Muscle layer of duodenum (tissue), 2 donors: ENCODE results near the gene CCDC159.
"Not testable (repeated sequence)": the region's sequence is repeated elsewhere in the genome, so short reads cannot be mapped to it uniquely, and the experiment has no call there.

ENCODE experiments used
- H3K27ac ChIP-seq: one replicate; pipeline ENCODE4 v1.7.0; 2013; ENCODE audit warnings: mild to moderate bottlenecking, low read length
- H3K27me3 ChIP-seq: one replicate; pipeline ENCODE4 v1.7.0; 2013; ENCODE audit warnings: low read depth, mild to moderate bottlenecking, control low read depth, low read length
- H3K36me3 ChIP-seq, 2 donors: one replicate each; pipeline ENCODE4 v1.7.0; 2013; ENCODE audit warnings: low read length in 2 of 2, control low read depth in 1 of 2, mild to moderate bottlenecking in 1 of 2; ENCODE audit not compliant: insufficient read depth in 2 of 2, control insufficient read depth in 1 of 2
- H3K4me1 ChIP-seq, 2 donors: one replicate each; pipeline ENCODE4 v1.7.0; 2013; ENCODE audit warnings: low read length in 2 of 2, mild to moderate bottlenecking in 2 of 2, control low read depth in 1 of 2, moderate library complexity in 1 of 2; ENCODE audit not compliant: insufficient read depth in 2 of 2, control insufficient read depth in 1 of 2
- H3K4me3 ChIP-seq, 2 donors: one replicate each; pipeline ENCODE4 v1.7.0; 2013; ENCODE audit warnings: low read length in 2 of 2, low read depth in 1 of 2, mild to moderate bottlenecking in 1 of 2
- H3K9me3 ChIP-seq, 2 donors: one replicate each; pipeline ENCODE4 v1.7.0; 2013; ENCODE audit warnings: low read length in 2 of 2, control low read depth in 1 of 2, mild to moderate bottlenecking in 1 of 2; ENCODE audit not compliant: control insufficient read depth in 1 of 2
- donor health status: healthy.

The CCDC159 gene

GRCh38 chr19:11339254-11340098 is 6.8 kb upstream of the CCDC159 start, which contains the start of gene RAB3D:
RAB3D (minus strand) TSS chr19:11339657; CDS start chr19:11337399, 2,258 bp downstream.
- no peaks in the 10 kb centered on the region for H3K27me3 ChIP-seq
- peak within 1 kb of the TSS; percentile 68 for H3K27ac ChIP-seq
- H3K4me1 ChIP-seq = peaks cover 4 to 23% of the 10 kb centered on the region in 2 donors
- H3K9me3 ChIP-seq = no peaks in the 10 kb centered on the region
- H3K36me3 ChIP-seq = peaks cover 16 to 23% of the 10 kb centered on the region in 2 donors
- H3K4me3 ChIP-seq = peak within 1 kb of the TSS; percentile 64 to 93

- H3K9me3 ChIP-seq, H3K27ac ChIP-seq, H3K27me3 ChIP-seq: not testable (repeated sequence)
- Histone ChIP-seq H3K4me3 (peak overlapping the region; percentile 64 to 93), H3K36me3 (peaks cover 12 to 19% of the 10 kb centered on the region in 2 donors), H3K4me1 (peaks cover 8 to 30% of the 10 kb centered on the region in 2 donors)
These were observed 6.2 kb upstream of the CCDC159 start for GRCh38 chr19:11340099-11340467.

- H3K4me3 ChIP-seq = no peak overlapping the region
- H3K36me3 ChIP-seq = peaks cover 0 to 5% of the 10 kb centered on the region in 2 donors
- H3K27ac ChIP-seq = no peak overlapping the region
- H3K27me3 ChIP-seq = no peaks in the 10 kb centered on the region
- no peaks in the 10 kb centered on the region for H3K9me3 ChIP-seq
- H3K4me1 ChIP-seq = peaks cover 12 to 37% of the 10 kb centered on the region in 2 donors
These were observed 3.9 kb upstream of the CCDC159 start for GRCh38 chr19:11342429-11342828.

- Histone ChIP-seq H3K27ac (peak overlapping the region; percentile 91), H3K36me3 (peaks cover 0 to 11% of the 10 kb centered on the region in 2 donors), H3K4me3 (peak overlapping the region; percentile 66 to 82), H3K27me3 (no peaks in the 10 kb centered on the region), H3K4me1 (peaks cover 12 to 20% of the 10 kb centered on the region in 2 donors), H3K9me3 (no peaks in the 10 kb centered on the region)
These were observed 1.1 kb upstream of the CCDC159 start for GRCh38 chr19:11345122-11345803.

GRCh38 chr19:11347546-11348039 is 1.3 kb downstream of the CCDC159 start:
- Histone ChIP-seq H3K27ac (no peak overlapping the region), H3K36me3 (peaks cover 0 to 6% of the 10 kb centered on the region in 2 donors), H3K4me1 (peaks cover 12 to 20% of the 10 kb centered on the region in 2 donors), H3K27me3 (no peaks in the 10 kb centered on the region), H3K9me3 (no peaks in the 10 kb centered on the region), H3K4me3 (no peak overlapping the region)

- Histone ChIP-seq H3K4me3 (no peak overlapping the region), H3K4me1 (peaks cover 11 to 17% of the 10 kb centered on the region in 2 donors), H3K27ac (no peak overlapping the region), H3K9me3 (no peaks in the 10 kb centered on the region), H3K27me3 (no peaks in the 10 kb centered on the region), H3K36me3 (peaks cover 0 to 6% of the 10 kb centered on the region in 2 donors)
These were observed 2.9 kb downstream of the CCDC159 start for GRCh38 chr19:11349171-11349570.

- peaks cover 3 to 14% of the 10 kb centered on the region in 2 donors for H3K36me3 ChIP-seq
- not testable (repeated sequence) for H3K9me3 ChIP-seq, H3K27me3 ChIP-seq, H3K4me3 ChIP-seq, H3K27ac ChIP-seq
- peaks cover 0 to 15% of the 10 kb centered on the region in 2 donors for H3K4me1 ChIP-seq
These were observed 7.8 kb downstream of the CCDC159 start for GRCh38 chr19:11354102-11354501.

GRCh38 chr19:11355160-11356073 is 9.1 kb downstream of the CCDC159 start, which contains the start of gene PLPPR2:
PLPPR2 (plus strand) TSS chr19:11355432; CDS start chr19:11357674, 2,242 bp downstream.
- Histone ChIP-seq H3K27me3 (no peaks in the 10 kb centered on the region), H3K9me3 (no peaks in the 10 kb centered on the region), H3K36me3 (peaks cover 8 to 17% of the 10 kb centered on the region in 2 donors), H3K4me1 (peaks cover 0 to 15% of the 10 kb centered on the region in 2 donors), H3K4me3 (peak within 1 kb of the TSS; percentile 73), H3K27ac (no peak within 1 kb of the TSS)

- H3K4me3 ChIP-seq = peak overlapping the region; percentile 73
- no peak overlapping the region for H3K27ac ChIP-seq
- peaks cover 8 to 17% of the 10 kb centered on the region in 2 donors for H3K36me3 ChIP-seq
- H3K4me1 ChIP-seq = peaks cover 0 to 15% of the 10 kb centered on the region in 2 donors
- no peaks in the 10 kb centered on the region for H3K9me3 ChIP-seq
- H3K27me3 ChIP-seq = no peaks in the 10 kb centered on the region
These were observed 9.7 kb downstream of the CCDC159 start for GRCh38 chr19:11356074-11356397.

- H3K27ac ChIP-seq = no peak overlapping the region
- peaks cover 0 to 15% of the 10 kb centered on the region in 2 donors for H3K4me1 ChIP-seq
- peaks cover 8 to 26% of the 10 kb centered on the region in 2 donors for H3K36me3 ChIP-seq
- no peaks in the 10 kb centered on the region for H3K9me3 ChIP-seq
- H3K4me3 ChIP-seq = peak overlapping the region in 1 of 2 donors; percentile 73
- H3K27me3 ChIP-seq = no peaks in the 10 kb centered on the region
These were observed 10.6 kb downstream of the CCDC159 start for GRCh38 chr19:11356676-11357550.
